Stimulated activated CD8-positive, alpha-beta memory T cell treated with anti-CD3 and anti-CD28 coated beads, Interleukin-12 subunit alpha, Interleukin-12 subunit beta, amount 100 ng/mL, for 24 hours (primary cell): ENCODE measurements around the gene KIAA0930.
"Not testable (repeated sequence)": the region's sequence is repeated elsewhere in the genome, so short reads cannot be mapped to it uniquely, and the experiment has no call there.

Experiments used
- DNase-seq: peaks from one replicate; pipeline ENCODE4 v3.0.0-alpha.2; 2020; ENCODE audit errors: extremely low read depth

Gene KIAA0930

GRCh38 chr22:45200860-45201511 is 39.7 kb downstream of the KIAA0930 start:
- no peak for DNase-seq

GRCh38 chr22:45200230-45200629 is 40.5 kb downstream of the KIAA0930 start:
- no peak for DNase-seq

GRCh38 chr22:45199723-45200122 is 41.0 kb downstream of the KIAA0930 start:
- DNase-seq, result no peak

GRCh38 chr22:45198463-45198795 is 42.3 kb downstream of the KIAA0930 start:
- no peak for DNase-seq

GRCh38 chr22:45197606-45198462 is 42.9 kb downstream of the KIAA0930 start:
- DNase-seq, result no peak

GRCh38 chr22:45196926-45197605 is 43.6 kb downstream of the KIAA0930 start:
- no peak for DNase-seq

GRCh38 chr22:45196308-45196707 is 44.4 kb downstream of the KIAA0930 start:
- DNase-seq, result no peak

- DNase-seq, result no peak
Observed at GRCh38 chr22:45195616-45196015, 45.1 kb downstream of the KIAA0930 start.

- no peak for DNase-seq
Observed at GRCh38 chr22:45194686-45195085, 46.0 kb downstream of the KIAA0930 start.

GRCh38 chr22:45192701-45193187 is 48.0 kb downstream of the KIAA0930 start:
- no peak for DNase-seq

- not testable (repeated sequence) for DNase-seq
Observed at GRCh38 chr22:45191746-45192145, 48.9 kb downstream of the KIAA0930 start.

- no peak for DNase-seq
Observed at GRCh38 chr22:45190202-45190872, 50.4 kb downstream of the KIAA0930 start.

GRCh38 chr22:45188779-45189178 is 51.9 kb downstream of the KIAA0930 start:
- no peak for DNase-seq

GRCh38 chr22:45187891-45188290 is 52.8 kb downstream of the KIAA0930 start:
- DNase-seq, result no peak

- DNase-seq, result no peak
Observed at GRCh38 chr22:45185718-45186514, 54.8 kb downstream of the KIAA0930 start.

- DNase-seq, result no peak
Observed at GRCh38 chr22:45183974-45184373, 56.7 kb downstream of the KIAA0930 start.

GRCh38 chr22:45181766-45182165 is 58.9 kb downstream of the KIAA0930 start:
- DNase-seq, result no peak

- DNase-seq, result no peak
Observed at GRCh38 chr22:45181240-45181639, 59.5 kb downstream of the KIAA0930 start.

- no peak for DNase-seq
Observed at GRCh38 chr22:45180146-45180679, 60.5 kb downstream of the KIAA0930 start.

- no peak for DNase-seq
Observed at GRCh38 chr22:45179276-45180049, 61.2 kb downstream of the KIAA0930 start.
